GM06990 (cell line): ENCODE results near the gene IPO11.

Experiments used
- DNase-seq: peaks from one replicate; pipeline ENCODE4 v3.0.0-alpha.2; 2011; ENCODE audit not compliant: insufficient read length; ENCODE audit errors: extremely low read depth
- H3K27me3 ChIP-seq: replicated peaks from 2 replicates; pipeline ENCODE4 v1.6.0; 2011; ENCODE audit warnings: low read length; ENCODE audit not compliant: control insufficient read depth, insufficient read depth
- H3K36me3 ChIP-seq: 2 replicates; pipeline ENCODE4 v1.5.1; 2011; ENCODE audit warnings: low read length; ENCODE audit not compliant: control insufficient read depth, insufficient read depth
- H3K4me3 ChIP-seq: replicated peaks from 2 replicates; pipeline ENCODE4 v1.5.1; 2011; ENCODE audit warnings: low read depth, mild to moderate bottlenecking, control low read depth, low read length
- CTCF ChIP-seq: IDR thresholded peaks from 2 replicates; pipeline ENCODE4 v1.5.1; 2011; ENCODE audit warnings: low read length, control low read depth, mild to moderate bottlenecking, inconsistent platforms; ENCODE audit not compliant: insufficient read depth, poor library complexity, severe bottlenecking

The IPO11 gene

GRCh38 chr5:62374090-62374489 is 38.5 kb upstream of the IPO11 start:
- no peak overlapping the region for H3K4me3 ChIP-seq
- peaks cover 7% of the 10 kb centered on the region for H3K36me3 ChIP-seq
- H3K27me3 ChIP-seq = no peaks in the 10 kb centered on the region
- TF ChIP-seq CTCF = no peak
- DNase-seq = no peak

- H3K36me3 ChIP-seq = peaks cover 5% of the 10 kb centered on the region
- no peak for DNase-seq
Measured at GRCh38 chr5:62375627-62376026, 36.9 kb upstream of the IPO11 start.

DNA sequence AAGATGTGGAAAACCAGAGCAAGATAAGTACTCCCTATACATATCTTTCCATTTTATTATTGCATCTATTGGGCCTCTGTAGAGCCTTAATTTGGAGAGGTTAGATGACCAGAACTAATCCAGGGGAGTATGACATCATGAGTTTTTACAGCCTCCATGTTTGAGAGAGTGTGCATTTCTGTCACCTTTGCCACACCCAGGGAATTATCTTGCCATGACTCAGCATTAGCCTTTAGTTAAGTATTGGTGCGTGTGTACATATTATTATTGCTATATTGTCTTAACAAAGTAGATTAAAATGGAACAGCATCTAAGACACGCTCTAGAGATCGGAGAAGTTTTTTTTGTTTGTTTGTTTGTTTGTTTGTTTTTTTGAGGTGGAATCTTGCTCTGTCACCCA is 36.5 kb upstream of the IPO11 start:
- H3K36me3 ChIP-seq = peaks cover 5% of the 10 kb centered on the region
- TF ChIP-seq CTCF = no peak
- H3K27me3 ChIP-seq = no peaks in the 10 kb centered on the region
- no peak for DNase-seq
- H3K4me3 ChIP-seq = no peak overlapping the region

More at GRCh38 chr5:62375627-62376026, 36.9 kb upstream of the IPO11 start:
- Histone ChIP-seq H3K4me3 (no peak overlapping the region), H3K27me3 (no peaks in the 10 kb centered on the region)
- TF ChIP-seq CTCF = no peak

- Histone ChIP-seq H3K4me3 (no peak overlapping the region), H3K27me3 (no peaks in the 10 kb centered on the region), H3K36me3 (peaks cover 9% of the 10 kb centered on the region)
- DNase-seq = no peak
- TF ChIP-seq CTCF = no peak
Measured at GRCh38 chr5:62385131-62385530, 27.4 kb upstream of the IPO11 start.

DNA sequence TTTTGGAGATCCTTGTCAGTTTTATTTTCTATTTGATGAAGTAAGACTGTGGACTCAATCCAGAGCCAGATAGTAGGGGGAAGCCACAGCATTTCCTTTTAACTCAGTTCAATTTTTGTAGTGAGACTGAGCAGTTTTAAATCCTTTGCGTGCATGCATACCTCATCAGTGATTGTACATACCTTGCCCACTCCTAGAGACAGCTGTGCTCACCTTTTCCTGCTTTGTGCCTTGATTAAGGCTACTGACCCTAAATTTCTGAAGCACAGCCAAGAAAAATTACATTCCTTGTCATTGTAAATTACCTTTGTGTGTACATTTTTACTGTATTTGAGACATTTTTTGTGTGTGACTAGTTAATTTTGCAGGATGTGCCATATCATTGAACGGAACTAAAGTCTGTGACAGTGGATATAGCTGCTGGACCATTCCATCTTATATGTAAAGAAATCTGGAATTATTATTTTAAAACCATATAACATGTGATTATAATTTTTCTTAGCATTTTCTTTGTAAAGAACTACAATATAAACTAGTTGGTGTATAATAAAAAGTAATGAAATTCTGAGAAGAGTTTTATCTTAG is 26.7 kb upstream of the IPO11 start:
- no peak for TF ChIP-seq CTCF
- H3K36me3 ChIP-seq = peaks cover 9% of the 10 kb centered on the region

DNA sequence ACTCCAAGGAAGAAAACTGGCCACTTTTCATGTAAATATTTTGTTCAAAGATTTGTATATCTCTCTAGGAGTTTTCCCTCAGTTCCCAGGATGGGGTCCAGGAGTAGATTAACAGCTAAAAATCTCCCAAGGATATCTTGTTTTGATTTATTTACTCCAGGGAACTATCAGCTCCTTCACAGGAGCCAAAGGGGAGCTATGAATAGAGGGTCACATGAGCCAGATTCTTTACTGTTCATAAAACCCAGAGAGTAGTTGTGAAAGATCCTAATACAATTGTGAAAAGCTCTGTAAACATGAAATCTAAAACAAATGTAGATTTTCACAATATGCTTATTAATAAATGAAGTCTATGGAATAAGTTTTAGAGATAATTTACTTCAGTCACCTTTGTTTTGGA is 25.7 kb upstream of the IPO11 start:
- TF ChIP-seq CTCF = no peak
- Histone ChIP-seq H3K4me3 (no peak overlapping the region), H3K27me3 (no peaks in the 10 kb centered on the region), H3K36me3 (peaks cover 7% of the 10 kb centered on the region)
- no peak for DNase-seq

More for the DNA sequence above, 26.7 kb upstream of the IPO11 start:
- DNase-seq = no peak
- H3K4me3 ChIP-seq = no peak overlapping the region
- H3K27me3 ChIP-seq = no peaks in the 10 kb centered on the region
